ENCODE measurements around the gene OR52M1. TPM values are rescaled to one million over a fixed set of nuclear protein-coding genes. Genes with fewer than 3 reads are reported as not detected.

OR52M1 gene, protein sequence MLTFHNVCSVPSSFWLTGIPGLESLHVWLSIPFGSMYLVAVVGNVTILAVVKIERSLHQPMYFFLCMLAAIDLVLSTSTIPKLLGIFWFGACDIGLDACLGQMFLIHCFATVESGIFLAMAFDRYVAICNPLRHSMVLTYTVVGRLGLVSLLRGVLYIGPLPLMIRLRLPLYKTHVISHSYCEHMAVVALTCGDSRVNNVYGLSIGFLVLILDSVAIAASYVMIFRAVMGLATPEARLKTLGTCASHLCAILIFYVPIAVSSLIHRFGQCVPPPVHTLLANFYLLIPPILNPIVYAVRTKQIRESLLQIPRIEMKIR
- polyA plus RNA-seq = not detected
- long read RNA-seq, donor 1 = 0 reads
- long read RNA-seq, donor 2 = 0 reads
- long read RNA-seq, donor 3 = 0 reads
- long read RNA-seq, donor 4 = 0 reads
- long read RNA-seq, donor 5 = 0 reads
- long read RNA-seq, donor 6 = 0 reads
- long read RNA-seq, donor 7 = 0 reads
- long read RNA-seq, donor 8 = 0 reads
- long read RNA-seq, donor 9 = 0 reads
- long read RNA-seq, donor 10 = 0 reads

DNA sequence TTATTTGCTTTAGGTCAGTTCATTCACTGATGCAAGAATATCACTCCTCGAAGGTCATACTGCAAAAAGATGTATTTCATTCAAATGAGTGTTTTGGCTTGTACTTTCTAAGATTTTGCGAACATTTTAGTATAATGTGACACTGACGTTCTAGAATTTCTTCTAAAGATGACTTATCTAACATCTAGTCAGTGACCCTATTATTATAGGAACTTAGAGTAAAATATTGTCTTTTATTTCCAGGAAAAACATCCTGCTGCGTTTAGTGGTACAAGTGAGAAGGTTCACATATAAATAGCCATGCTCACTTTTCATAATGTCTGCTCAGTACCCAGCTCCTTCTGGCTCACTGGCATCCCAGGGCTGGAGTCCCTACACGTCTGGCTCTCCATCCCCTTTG is at the start of gene OR52M1:
Gene OR52M1, plus strand, starts transcription at position 301 of the 400 bp plus-strand sequence. Its CDS starts 0 bp downstream, at position 301.
- WGBS, 3 donors = 78 to 94% (median 81%) methylated on average over 5 of the region's 5 CpGs
- Histone ChIP-seq H3K27ac (ENCODE audit: low read depth in 1 of 3, low read length in 2 of 3) (no peak within 1 kb of the TSS), H3K4me1 (ENCODE audit: control insufficient read depth in 3 of 3, insufficient read depth in 2 of 3, low read depth in 1 of 3, low read length in 2 of 3) (peaks cover 0 to 7% (median 0%) of the 10 kb centered on the region in 3 donors), H3K4me3 (ENCODE audit: low read depth in 1 of 3, low read length in 3 of 3) (no peak within 1 kb of the TSS), H3K36me3 (ENCODE audit: control insufficient read depth in 3 of 3, insufficient read depth in 2 of 3, low read depth in 1 of 3, low read length in 3 of 3) (no peaks in the 10 kb centered on the region), H3K27me3 (ENCODE audit: control insufficient read depth in 3 of 3, insufficient read depth in 3 of 3, low read length in 3 of 3) (peaks cover 0 to 3% (median 0%) of the 10 kb centered on the region in 3 donors), H3K9me3 (ENCODE audit: control insufficient read depth in 2 of 2, insufficient read depth in 1 of 2, low read depth in 1 of 2, low read length in 1 of 2) (peaks cover 0 to under 1% of the 10 kb centered on the region in 2 donors)
- DNase-seq = no peak
- no peak for FAIRE-seq

GRCh38 chr11:4495487-4495886 is 49.5 kb upstream of the OR52M1 start:
- Histone ChIP-seq H3K27ac (ENCODE audit: low read depth in 1 of 3, low read length in 2 of 3) (no peak overlapping the region), H3K9me3 (ENCODE audit: control insufficient read depth in 2 of 2, insufficient read depth in 1 of 2, low read depth in 1 of 2, low read length in 1 of 2) (peaks cover 0 to 2% of the 10 kb centered on the region in 2 donors), H3K4me3 (ENCODE audit: low read depth in 1 of 3, low read length in 3 of 3) (no peak overlapping the region), H3K27me3 (ENCODE audit: control insufficient read depth in 3 of 3, insufficient read depth in 3 of 3, low read length in 3 of 3) (peaks cover 0 to 9% (median 3%) of the 10 kb centered on the region in 3 donors), H3K4me1 (ENCODE audit: control insufficient read depth in 3 of 3, insufficient read depth in 2 of 3, low read depth in 1 of 3, low read length in 2 of 3) (no peaks in the 10 kb centered on the region), H3K36me3 (ENCODE audit: control insufficient read depth in 3 of 3, insufficient read depth in 2 of 3, low read depth in 1 of 3, low read length in 3 of 3) (no peaks in the 10 kb centered on the region)
- 14 to 41% (median 25%) methylated on average over 7 of the region's 7 CpGs for WGBS, 3 donors
- FAIRE-seq = no peak
- peak in 1 of 2 donors; percentile 49 for DNase-seq

DNA sequence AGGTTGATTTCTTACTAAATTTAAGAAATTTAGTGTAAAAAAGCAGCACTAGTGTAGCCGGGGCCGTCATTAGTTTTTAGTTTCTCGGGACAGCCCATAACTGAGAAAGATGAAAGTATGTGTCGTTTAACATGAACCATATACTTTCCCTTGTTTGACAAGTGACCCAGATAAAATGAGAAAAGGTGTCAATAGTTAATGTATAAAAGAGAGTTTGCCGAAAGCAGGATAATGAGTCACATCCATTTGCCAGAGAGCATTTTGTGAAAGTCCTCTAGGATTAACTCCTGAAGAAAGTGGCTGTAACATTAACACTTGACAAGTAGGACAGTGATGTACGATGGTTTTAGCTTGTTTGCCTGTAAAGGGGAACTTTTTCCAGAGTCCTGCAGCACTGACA is 49.0 kb upstream of the OR52M1 start:
- Histone ChIP-seq H3K4me1 (ENCODE audit: control insufficient read depth in 3 of 3, insufficient read depth in 2 of 3, low read depth in 1 of 3, low read length in 2 of 3) (no peaks in the 10 kb centered on the region), H3K36me3 (ENCODE audit: control insufficient read depth in 3 of 3, insufficient read depth in 2 of 3, low read depth in 1 of 3, low read length in 3 of 3) (no peaks in the 10 kb centered on the region), H3K27me3 (ENCODE audit: control insufficient read depth in 3 of 3, insufficient read depth in 3 of 3, low read length in 3 of 3) (peaks cover 0 to 9% (median 3%) of the 10 kb centered on the region in 3 donors), H3K4me3 (ENCODE audit: low read depth in 1 of 3, low read length in 3 of 3) (no peak overlapping the region), H3K27ac (ENCODE audit: low read depth in 1 of 3, low read length in 2 of 3) (no peak overlapping the region), H3K9me3 (ENCODE audit: control insufficient read depth in 2 of 2, insufficient read depth in 1 of 2, low read depth in 1 of 2, low read length in 1 of 2) (peaks cover 0 to 2% of the 10 kb centered on the region in 2 donors)
- FAIRE-seq (no peak), DNase-seq (peak in 1 of 2 donors; percentile 6)
- 15 to 34% (median 28%) methylated on average over 6 of the region's 6 CpGs for WGBS, 3 donors

DNA sequence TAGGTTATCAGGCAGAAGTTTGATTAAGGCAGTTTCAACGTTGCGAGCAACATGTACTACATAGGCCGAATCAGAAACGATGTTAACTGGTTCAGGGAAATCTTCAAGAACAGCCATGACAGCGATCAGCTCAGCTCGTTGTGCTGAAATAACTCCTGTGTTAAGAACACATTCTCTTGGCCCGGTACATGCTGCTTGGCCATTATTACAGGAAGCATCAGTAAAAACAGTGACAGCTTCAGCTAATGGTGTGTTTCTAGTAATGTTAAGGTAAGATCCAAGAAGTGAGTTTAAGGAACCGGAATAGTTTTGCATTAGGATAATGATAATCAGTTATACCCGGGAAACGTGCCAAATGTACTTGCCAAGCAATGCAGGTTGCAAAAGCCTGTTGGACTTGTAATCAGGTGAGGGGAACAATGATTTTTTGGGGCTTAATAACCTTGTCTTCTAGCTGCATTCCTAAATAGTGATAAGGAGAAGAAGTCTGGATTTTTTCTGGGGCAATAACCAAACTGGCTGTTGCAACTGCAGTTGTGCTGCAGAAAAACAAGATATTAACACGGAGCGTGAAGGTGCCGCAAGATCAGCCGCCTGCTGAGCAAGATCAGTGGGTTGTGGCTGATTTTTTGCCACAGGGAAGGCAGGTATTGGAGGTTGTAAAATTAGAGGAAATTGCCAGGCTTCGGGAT is 48.3 kb upstream of the OR52M1 start:
- WGBS, 3 donors = 21 to 54% (median 43%) methylated on average over 15 of the region's 15 CpGs

DNA sequence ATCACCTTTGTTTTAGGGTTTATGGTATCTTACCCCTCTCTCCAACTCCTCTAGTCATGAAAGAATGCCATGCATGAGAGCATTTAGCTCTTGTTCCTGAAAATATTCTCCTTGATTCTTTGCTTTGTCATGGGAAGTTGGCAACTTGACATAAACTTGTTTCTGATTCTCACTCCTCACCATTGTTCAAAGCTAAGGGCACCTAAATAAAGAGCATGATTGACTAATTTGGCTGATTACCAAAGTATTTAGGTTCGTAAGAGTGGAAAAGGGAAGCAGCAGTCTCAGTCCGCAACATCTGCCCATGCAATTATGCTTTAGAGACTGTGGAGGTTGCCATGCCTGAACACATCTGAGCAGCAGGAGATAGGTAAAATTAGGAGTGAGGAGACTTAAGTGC is 36.1 kb upstream of the OR52M1 start:
- no peaks in the 10 kb centered on the region for H3K4me1 ChIP-seq (ENCODE audit: control insufficient read depth in 3 of 3, insufficient read depth in 2 of 3, low read depth in 1 of 3, low read length in 2 of 3)
- 61 to 79% (median 63%) methylated on average over 2 of the region's 2 CpGs for WGBS, 3 donors
- DNase-seq (no peak), FAIRE-seq (no peak)
- H3K27me3 ChIP-seq (ENCODE audit: control insufficient read depth in 3 of 3, insufficient read depth in 3 of 3, low read length in 3 of 3) = peaks cover 0 to 6% (median 0%) of the 10 kb centered on the region in 3 donors
- no peaks in the 10 kb centered on the region for H3K9me3 ChIP-seq (ENCODE audit: control insufficient read depth in 2 of 2, insufficient read depth in 1 of 2, low read depth in 1 of 2, low read length in 1 of 2)
- no peak overlapping the region for H3K27ac ChIP-seq (ENCODE audit: low read depth in 1 of 3, low read length in 2 of 3)
- no peaks in the 10 kb centered on the region for H3K36me3 ChIP-seq (ENCODE audit: control insufficient read depth in 3 of 3, insufficient read depth in 2 of 3, low read depth in 1 of 3, low read length in 3 of 3)
- no peak overlapping the region for H3K4me3 ChIP-seq (ENCODE audit: low read depth in 1 of 3, low read length in 3 of 3)

More for the DNA sequence above, 48.3 kb upstream of the OR52M1 start:
- H3K36me3 ChIP-seq (ENCODE audit: control insufficient read depth in 3 of 3, insufficient read depth in 2 of 3, low read depth in 1 of 3, low read length in 3 of 3) = no peaks in the 10 kb centered on the region
- DNase-seq = peak in 1 of 2 donors; percentile 15
- H3K27ac ChIP-seq (ENCODE audit: low read depth in 1 of 3, low read length in 2 of 3) = no peak overlapping the region
- no peak for FAIRE-seq
- peaks cover 0 to 9% (median 3%) of the 10 kb centered on the region in 3 donors for H3K27me3 ChIP-seq (ENCODE audit: control insufficient read depth in 3 of 3, insufficient read depth in 3 of 3, low read length in 3 of 3)
- H3K4me1 ChIP-seq (ENCODE audit: control insufficient read depth in 3 of 3, insufficient read depth in 2 of 3, low read depth in 1 of 3, low read length in 2 of 3) = no peaks in the 10 kb centered on the region
- H3K9me3 ChIP-seq (ENCODE audit: control insufficient read depth in 2 of 2, insufficient read depth in 1 of 2, low read depth in 1 of 2, low read length in 1 of 2) = no peaks in the 10 kb centered on the region
- no peak overlapping the region for H3K4me3 ChIP-seq (ENCODE audit: low read depth in 1 of 3, low read length in 3 of 3)

GRCh38 chr11:4511282-4512245 is 33.4 kb upstream of the OR52M1 start:
- no peak overlapping the region for H3K4me3 ChIP-seq (ENCODE audit: low read depth in 1 of 3, low read length in 3 of 3)
- H3K9me3 ChIP-seq (ENCODE audit: control insufficient read depth in 2 of 2, insufficient read depth in 1 of 2, low read depth in 1 of 2, low read length in 1 of 2) = no peaks in the 10 kb centered on the region
- 60 to 78% (median 72%) methylated on average over 5 of the region's 5 CpGs for WGBS, 3 donors
- peaks cover 0 to 6% (median 2%) of the 10 kb centered on the region in 3 donors for H3K27me3 ChIP-seq (ENCODE audit: control insufficient read depth in 3 of 3, insufficient read depth in 3 of 3, low read length in 3 of 3)
- no peak for FAIRE-seq
- no peak overlapping the region for H3K27ac ChIP-seq (ENCODE audit: low read depth in 1 of 3, low read length in 2 of 3)
- no peaks in the 10 kb centered on the region for H3K36me3 ChIP-seq (ENCODE audit: control insufficient read depth in 3 of 3, insufficient read depth in 2 of 3, low read depth in 1 of 3, low read length in 3 of 3)
- DNase-seq = no peak
- no peaks in the 10 kb centered on the region for H3K4me1 ChIP-seq (ENCODE audit: control insufficient read depth in 3 of 3, insufficient read depth in 2 of 3, low read depth in 1 of 3, low read length in 2 of 3)

DNA sequence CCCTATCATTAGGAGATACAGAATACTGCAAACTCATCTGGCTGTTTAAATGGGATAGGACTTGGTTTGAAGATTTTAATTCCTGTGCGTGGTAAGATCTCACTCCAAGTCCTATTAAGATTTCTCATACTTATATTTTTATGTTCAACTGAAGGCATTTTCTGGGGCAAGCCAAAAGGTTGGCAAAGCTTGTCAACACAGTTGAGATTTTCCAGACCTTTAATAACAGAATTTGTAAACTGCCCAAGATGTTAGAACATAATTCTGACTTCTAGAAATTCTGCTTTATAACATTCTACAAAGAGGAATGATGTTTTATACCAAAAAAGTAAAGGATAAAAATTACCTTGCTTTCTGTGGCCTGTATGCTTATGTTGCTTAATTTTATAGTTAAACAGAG is 30.8 kb upstream of the OR52M1 start:
- H3K27me3 ChIP-seq (ENCODE audit: control insufficient read depth in 3 of 3, insufficient read depth in 3 of 3, low read length in 3 of 3) = peaks cover 0 to 4% (median 2%) of the 10 kb centered on the region in 3 donors
- H3K9me3 ChIP-seq (ENCODE audit: control insufficient read depth in 2 of 2, insufficient read depth in 1 of 2, low read depth in 1 of 2, low read length in 1 of 2) = no peaks in the 10 kb centered on the region
- no peaks in the 10 kb centered on the region for H3K4me1 ChIP-seq (ENCODE audit: control insufficient read depth in 3 of 3, insufficient read depth in 2 of 3, low read depth in 1 of 3, low read length in 2 of 3)
- FAIRE-seq = no peak
- H3K27ac ChIP-seq (ENCODE audit: low read depth in 1 of 3, low read length in 2 of 3) = no peak overlapping the region
- no peaks in the 10 kb centered on the region for H3K36me3 ChIP-seq (ENCODE audit: control insufficient read depth in 3 of 3, insufficient read depth in 2 of 3, low read depth in 1 of 3, low read length in 3 of 3)
- 69 to 80% (median 70%) methylated on average over 1 of the region's 1 CpG for WGBS, 3 donors
- no peak for DNase-seq
- H3K4me3 ChIP-seq (ENCODE audit: low read depth in 1 of 3, low read length in 3 of 3) = no peak overlapping the region

All from small intestine (tissue), 16 donors.